GM21367 (cell line): ENCODE measurements around the gene MICA.
"Not testable (repeated sequence)": the region's sequence is repeated elsewhere in the genome, so short reads cannot be mapped to it uniquely, and the experiment has no call there.

ENCODE experiments used
- ATAC-seq: cut with Tn5 transposase; IDR thresholded peaks from one replicate; pipeline ENCODE4 v1.9.1; 2021; ENCODE audit not compliant: unreplicated experiment

Gene MICA

DNA sequence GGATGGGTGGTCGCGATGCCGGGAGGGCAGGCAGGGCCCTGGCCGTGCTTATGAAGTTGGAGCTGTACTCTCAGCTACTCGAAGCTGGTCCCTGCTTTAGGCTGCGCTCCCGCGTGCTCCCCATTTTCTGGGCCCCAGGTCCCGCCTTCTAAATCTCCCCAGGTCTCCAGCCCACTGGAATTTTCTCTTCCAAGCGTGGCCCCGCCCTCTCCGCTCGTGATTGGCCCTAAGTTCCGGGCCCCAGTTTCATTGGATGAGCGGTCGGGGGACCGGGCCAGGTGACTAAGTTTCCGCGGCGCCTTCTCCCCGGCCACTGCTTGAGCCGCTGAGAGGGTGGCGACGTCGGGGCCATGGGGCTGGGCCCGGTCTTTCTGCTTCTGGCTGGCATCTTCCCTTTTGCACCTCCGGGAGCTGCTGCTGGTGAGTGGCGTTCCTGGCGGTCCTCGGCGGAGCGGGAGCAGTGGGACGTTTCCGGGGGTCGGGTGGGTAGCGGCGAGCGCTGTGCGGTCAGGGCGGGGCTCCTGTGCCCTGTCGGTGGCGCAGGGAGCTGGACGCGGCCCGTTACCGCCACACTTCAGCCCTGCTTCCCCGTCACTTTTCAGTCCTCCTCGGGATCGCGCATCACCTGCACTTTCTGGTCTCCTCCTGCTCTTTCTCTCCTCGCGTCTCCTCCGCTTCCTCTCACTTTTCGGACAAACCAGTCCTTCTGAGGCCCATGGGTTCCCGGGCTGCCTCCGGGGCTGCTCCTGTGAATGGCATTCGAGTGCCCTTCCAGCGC, at the start of gene MICA:
MICA (plus strand) TSS at position 313 of the 778 bp plus-strand sequence; CDS start at position 351, 38 bp downstream.
- no peak for ATAC-seq

DNA sequence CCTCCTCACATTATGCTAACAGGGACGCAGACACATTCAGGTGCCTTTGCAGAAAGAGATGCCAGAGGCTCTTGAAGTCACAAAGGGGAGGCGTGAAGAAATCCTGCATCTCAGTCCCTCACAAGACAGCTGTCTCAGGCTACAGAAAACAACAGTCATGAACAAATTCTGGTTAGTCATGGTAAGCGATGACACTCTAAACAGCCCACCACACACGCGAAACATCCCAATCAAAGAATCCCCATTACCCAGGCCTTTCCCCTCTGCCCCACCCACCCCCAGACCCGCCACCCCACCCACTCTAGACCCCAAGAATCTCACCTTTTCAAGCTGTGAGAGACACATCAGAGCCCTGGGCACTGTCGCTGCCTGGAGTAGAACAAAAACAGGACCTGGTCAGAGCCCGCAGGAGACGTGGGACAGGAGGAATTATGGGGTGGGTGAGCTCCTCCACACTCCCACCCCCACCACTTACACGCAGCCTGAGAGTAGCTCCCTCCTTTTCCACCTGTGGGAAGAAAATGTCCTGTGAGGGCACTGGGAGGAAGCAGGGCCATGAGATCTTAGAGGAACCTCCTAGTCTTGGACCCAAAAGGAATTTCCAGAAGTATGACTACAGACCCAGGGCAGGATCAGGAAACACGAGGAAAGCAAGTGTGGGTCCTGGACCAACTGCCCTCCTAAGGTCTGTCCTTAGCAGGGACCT, 49.1 kb upstream of the MICA start:
- no peak for ATAC-seq

DNA sequence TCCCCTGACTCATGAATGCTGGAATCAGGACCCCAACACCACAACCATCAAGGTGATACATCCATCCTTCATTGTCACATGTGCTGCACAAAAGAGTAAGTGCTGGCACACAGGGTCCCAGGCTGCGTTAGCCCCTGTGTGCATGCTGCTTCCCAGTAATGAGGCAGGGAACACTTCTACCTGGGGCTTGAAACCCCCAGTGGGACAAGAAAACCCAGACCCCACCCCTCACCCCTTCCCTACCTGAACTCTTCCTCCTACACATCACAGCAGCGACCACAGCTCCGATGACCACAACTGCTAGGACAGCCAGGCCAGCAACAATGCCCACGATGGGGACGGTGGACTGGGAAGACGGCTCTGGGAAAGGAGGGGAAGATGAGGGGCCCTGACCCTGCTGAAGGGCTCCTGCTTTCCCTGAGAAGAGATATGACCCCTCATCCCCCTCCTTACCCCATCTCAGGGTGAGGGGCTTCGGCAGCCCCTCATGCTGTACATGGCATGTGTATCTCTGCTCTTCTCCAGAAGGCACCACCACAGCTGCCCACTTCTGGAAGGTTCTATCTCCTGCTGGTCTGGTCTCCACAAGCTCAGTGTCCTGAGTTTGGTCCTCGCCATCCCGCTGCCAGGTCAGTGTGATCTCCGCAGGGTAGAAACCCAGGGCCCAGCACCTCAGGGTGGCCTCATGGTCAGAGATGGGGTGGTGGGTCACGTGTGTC, 48.4 kb upstream of the MICA start:
- no peak for ATAC-seq

DNA sequence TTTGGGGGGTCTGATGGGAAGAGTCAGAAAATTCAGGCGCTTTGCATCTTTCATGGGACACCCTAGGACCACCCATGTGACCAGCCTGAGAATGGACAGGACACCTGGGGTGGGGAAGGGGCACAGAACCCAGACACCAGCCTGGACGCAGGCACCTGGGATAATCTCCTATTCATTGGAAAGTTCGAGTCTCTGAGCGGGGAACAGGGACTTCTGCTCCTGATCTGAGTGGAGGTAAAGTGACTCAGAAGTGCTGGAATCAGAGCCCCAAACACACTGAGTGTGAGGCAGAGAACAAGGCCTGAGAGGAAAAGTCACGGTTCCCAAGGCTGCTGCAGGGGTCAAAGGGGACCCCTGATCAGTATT, 47.8 kb upstream of the MICA start:
- ATAC-seq = no peak

DNA sequence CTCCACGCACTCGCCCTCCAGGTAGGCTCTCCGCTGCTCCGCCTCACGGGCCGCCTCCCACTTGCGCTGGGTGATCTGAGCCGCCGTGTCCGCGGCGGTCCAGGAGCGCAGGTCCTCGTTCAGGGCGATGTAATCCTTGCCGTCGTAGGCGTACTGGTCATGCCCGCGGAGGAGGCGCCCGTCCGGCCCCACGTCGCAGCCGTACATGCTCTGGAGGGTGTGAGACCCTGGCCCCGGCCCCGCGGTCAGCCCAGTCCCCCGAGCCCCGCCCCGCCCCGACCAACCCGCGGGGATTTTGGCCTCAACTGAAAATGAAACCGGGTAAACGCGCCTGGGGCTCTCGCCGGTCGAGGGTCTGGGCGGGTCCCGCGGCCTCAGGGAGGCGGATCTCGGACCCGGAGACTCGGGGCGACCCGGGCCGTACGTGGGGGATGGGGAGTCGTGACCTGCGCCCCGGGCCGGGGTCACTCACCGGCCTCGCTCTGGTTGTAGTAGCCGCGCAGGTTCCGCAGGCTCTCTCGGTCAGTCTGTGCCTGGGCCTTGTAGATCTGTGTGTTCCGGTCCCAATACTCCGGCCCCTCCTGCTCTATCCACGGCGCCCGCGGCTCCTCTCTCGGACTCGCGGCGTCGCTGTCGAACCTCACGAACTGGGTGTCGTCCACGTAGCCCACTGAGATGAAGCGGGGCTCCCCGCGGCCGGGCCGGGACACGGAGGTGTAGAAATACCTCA, 47.0 kb upstream of the MICA start:
- ATAC-seq = no peak

DNA sequence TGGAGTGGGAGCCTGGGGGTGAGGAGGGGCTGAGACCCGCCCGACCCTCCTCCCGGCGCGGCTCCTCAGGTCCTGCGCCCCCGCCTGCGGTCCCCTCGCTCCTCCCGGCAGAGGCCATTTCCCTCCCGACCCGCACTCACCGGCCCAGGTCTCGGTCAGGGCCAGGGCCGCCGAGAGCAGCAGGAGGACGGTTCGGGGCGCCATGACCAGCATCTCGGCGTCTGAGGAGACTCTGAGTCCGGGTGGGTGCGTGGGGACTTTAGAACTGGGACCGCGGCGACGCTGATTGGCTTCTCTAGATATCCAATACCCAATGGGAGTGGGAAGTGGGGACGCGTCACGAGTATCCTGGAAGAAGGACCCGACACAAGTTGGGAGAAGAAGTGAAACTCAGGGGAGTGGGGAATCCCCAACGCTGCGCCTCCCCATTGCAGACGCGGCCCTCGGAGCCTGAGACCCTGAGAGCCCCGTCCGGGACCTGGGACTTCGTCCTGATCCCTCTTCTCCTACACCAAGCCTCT, 46.4 kb upstream of the MICA start, which contains the start of gene HLA-B:
HLA-B (minus strand) TSS at position 234 of the 521 bp plus-strand sequence; CDS start at position 213, 21 bp downstream.
- ATAC-seq = peak; percentile 70

DNA sequence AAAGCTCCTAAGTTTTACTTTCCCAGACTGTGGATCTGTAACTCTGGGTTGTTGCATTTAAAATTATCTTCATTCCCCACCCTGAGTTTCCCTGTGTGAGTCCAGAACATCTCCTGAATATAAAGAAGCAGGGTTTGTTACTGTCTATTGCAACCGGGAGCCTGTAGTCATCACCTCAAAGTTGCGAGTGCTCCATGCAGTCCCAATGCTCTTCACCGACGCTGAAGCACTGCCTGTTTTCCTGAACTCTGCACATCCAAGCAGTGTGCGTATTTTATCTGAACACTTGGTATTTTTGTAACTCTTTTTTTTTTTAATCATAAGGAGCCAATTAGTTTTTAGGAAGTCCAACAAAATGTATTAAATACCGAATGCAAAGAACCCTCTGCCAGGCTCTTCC, 45.5 kb upstream of the MICA start:
- no peak for ATAC-seq

DNA sequence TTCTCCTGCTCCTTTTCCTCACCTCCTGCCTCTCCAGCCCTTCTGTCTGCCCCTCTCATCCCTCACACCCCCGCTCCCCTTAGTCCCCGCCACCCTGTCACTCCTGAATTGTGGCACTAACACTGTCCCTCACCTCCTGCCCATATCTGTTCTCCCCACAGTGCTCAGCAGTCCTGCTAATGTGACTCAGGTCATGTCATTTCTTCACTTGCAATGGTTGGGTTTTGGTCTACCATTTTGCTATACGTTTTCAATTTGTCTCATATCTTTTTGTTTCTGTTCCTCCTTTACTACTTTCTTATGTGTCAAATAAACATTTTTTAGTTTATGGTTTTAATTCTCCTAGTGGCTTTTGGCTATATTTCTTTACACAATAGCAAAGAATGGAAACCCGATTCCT, 45.1 kb upstream of the MICA start:
- no peak for ATAC-seq

DNA sequence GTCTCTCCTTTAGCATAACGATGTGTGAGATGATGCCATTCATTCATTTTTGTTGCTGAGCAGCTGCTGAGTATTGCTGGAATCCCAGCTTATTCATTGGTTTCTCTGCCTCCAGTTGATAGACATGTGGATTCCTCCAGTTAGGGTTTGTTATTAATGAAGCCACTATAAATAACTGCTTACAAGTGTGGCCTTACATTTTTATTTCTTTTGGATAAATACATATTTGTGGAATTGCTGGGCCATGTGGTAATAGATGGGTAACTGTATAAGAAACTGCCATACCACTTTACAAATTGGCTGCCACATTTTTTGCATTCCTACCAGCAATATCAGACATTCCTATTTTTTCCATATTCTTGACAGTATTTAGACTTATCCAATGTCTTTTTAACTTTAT, 43.8 kb upstream of the MICA start:
- no peak for ATAC-seq

DNA sequence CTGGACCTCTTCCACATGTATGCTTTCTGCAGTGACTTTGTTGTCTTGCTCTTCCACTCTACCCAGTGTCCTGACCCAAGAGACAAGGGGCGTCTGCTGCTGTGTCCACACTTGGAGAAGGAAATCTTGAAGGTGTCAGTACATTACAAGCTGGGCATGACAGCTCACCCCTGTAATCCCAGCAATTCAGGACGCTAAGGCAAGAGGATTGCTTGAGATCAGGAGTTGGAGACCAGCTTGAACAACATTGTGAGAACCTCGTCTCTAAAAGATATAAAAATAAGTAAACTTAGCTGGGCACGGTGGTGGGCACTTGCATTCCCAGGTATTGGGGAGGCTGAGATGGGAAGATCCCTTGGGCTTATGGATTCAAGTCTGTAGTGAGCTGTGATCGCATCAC, 40.6 kb upstream of the MICA start:
- no peak for ATAC-seq

DNA sequence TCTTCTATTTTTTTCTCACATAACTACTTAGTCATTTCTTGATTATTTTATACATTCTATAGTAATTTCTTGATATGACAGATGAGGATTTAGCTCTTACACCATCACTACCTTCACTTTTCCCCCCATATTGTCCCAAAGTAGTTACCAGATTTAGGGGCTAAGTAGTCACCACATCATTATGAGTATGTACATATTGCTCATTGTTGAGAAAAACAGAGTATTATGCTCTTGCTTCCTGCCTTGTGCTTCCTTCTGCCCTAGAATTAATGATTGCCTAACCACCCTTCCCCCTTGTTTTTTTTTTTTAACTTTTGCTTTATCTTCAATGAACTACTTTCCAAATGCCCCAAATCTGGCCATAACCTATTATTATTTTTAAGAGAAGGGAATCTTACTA, 39.6 kb upstream of the MICA start:
- ATAC-seq = no peak

DNA sequence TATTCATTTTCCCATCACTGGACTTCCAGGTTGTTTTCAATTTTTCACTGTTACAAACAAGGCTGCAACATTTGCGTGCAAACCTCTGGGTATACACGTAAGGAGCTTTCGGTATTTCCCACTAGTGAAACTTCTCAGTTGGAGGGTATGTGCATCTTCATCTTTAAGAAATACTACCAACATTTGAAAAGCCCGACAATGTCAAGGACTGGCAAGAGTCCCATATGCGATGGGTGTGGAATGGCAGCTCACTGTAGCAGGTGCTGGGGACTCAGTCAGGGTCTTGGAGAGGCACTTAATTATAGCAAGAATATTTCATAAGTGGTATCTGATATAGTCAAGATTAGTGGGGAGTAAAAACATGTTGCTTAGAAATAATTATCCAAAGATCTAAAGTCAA, 37.5 kb upstream of the MICA start:
- ATAC-seq = no peak

DNA sequence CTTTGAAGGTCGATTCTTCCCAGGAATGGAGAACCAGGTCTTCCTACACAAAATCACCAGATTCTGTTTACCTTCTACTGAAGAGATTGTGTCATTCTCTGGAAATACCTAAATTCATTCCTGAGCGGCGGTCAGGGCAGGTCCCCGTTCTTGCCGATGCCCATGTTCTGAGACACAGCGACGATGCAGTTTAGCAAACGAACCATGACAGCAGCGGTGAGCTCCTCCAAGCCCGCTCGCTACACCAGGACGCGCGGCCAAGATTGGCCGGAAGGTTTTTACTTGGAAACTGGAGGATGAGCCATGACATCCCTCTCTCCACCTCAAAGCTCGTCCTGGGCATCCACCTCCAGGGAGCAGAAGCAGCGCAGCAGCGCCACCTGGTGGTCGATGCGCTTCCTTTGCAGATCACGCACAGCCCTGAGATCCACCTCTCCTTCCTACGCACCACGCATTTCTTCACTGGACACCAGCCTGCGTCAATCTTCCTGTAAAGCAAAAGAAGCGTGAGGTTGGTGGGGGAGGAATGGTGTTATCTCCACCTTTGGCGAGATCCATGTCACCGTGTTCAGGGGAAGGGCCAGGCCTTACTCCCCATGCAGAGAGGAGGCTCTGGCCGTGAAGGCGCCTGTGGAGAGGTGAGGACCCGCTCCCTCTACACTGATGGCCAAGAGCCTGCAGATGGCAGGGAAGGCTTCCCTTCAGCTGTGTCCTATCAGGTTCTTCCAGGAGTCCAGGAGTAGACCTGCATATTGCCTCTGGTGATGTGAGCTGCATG, 36.5 kb upstream of the MICA start:
- no peak for ATAC-seq

DNA sequence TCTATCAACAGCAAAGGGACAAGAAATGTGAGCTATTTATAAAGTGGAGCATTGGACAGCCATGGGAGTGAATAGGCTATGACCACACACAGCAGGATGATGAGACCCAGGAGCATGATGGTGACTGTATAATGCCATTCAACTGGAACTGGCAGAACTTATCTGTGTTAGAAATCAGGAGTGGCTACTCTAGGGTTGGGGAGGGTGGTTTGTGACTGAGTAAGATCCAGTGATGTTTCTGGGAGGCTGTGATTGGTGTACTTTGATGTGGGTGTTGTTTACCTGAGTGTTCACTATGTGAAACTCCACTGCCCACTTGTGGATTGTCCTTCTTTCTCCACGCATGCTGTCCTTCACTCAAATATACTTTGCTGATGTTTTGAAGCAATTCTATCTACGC, 34.9 kb upstream of the MICA start:
- ATAC-seq = no peak

DNA sequence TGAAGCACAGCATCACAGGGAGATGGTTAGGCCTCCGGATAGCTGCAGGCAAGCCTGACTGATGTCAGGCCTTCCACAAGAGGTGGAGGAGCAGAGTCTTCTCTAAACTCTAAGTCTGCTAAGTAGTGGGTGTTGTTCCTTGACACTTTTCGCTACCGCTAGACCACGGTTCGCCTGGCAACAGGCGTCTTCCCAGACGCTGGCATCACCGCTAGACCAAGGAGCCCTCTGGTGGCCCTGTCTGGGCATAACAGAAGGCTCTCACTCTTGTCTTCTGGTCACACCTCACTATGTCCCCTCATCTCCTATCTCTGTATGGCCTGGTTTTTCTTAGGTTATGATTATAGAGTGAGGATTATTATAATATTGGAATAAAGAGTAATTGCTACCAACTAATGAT, 29.3 kb upstream of the MICA start:
- ATAC-seq = not testable (repeated sequence)

DNA sequence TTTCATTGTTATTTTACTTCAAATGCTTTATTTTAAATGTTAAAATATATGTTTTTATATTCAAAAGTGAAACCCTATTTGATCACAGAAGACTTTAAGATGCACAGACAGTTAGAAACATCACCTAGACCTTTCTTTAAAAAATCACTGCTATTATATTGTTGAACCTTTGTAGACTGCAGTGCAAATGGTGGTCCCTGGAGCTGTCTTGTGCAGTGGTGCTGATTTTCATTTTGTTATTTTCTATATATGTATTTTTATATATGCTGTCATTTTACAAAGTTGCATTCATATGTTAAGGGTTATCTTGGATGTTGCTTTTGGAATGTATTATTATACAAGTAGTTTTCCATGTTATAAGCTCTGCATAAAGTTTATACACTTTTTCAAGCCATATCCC, 27.7 kb upstream of the MICA start:
- ATAC-seq = no peak

DNA sequence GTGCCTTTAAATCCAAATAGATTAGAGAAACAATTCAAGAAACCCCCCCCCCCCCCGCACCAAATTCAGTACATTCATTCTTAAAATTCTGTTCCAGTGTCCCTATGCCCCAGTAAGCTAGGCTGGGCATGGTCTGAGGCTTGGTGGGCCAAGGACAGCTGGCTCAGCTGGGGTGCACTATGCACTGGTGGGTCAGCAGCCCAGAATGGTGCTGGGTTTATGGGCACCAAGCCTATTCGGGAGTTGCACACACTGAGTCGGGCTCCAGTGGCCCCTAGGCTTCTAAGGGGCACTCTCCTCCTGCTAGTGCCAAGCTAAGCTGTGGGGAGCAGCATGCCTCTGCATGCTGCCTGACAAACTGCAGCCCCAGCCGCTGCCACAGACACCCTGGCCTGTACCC, 26.4 kb upstream of the MICA start:
- no peak for ATAC-seq

DNA sequence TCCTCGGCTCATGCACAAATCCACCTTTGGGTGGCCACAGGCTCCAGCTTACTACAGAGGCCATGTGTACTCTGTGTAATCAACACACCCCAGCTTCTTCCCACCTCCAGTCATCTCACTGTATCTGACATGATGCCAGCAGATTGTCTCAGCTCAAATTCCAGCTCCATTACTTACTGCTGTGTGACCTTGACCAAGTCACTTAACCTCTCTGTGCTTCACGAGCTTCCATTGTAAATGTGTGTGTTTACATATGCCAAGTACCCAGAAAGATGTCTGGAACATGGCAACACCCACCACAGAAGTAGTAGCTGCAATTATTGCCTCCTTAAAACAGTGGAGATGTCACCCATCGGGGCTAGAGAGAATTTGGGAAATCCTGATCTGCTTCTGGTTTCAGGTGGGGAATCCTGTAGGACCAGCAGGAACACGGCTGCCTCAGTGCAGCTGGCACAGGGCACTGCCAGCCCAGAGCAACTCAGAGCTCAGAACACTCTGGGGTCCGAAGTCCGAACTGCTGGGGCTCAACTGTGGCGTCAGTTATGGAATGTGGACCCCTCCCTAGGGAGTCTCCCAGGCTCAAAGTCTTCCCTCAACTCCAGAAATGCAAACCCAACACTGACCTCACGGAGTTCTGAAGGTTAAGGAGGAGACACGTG, 25.2 kb upstream of the MICA start:
- no peak for ATAC-seq

DNA sequence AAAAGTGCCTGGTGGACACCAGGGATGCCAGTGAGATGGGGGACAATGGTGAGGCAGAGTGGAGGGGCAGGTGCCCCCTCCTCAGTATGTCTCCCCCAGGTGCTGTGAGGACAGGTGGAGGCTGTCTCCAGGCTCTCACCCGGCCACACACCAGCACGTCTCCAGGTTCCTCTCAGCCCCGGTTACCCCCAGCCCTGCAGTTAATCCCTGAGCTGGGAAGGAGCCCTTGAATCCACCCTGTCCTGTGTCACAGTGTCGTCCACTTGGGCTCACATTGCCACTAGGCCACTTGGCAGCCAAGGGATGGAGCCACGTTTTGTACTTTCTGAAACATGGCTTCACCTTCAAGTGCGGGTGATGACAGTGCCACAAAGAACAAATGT, 24.7 kb upstream of the MICA start:
- ATAC-seq = no peak

DNA sequence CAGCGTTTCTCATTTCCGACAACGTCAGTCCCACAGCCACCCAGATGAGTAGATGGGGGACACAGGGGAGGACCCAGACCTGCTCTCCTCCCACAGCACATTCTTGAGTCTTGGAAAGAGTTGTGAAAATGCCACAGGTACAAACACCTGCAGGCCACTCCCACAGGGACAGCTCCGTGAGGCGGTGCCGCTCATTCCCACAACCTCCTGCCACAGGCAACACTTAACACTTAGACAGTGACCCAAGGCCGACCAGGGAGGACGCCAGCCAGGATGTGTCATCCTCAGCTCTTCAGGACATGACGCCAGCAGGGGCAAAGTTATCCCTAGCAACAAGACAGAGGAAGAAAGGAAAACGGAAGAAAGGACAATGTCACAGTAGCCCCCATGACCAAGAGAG, 23.5 kb upstream of the MICA start:
- no peak for ATAC-seq
